ENCODE measurements around the gene TRMT1L. TPM values are rescaled to one million over a fixed set of nuclear protein-coding genes. Genes with fewer than 3 reads are reported as not detected.
A peak's percentile ranks its signal among the peaks of the same experiment; 100 is the strongest.

Gene TRMT1L
- polyA plus RNA-seq, 1 donor (not counting 4 experiments of a cell fraction or from before 2014, with no cell fraction given): 34.5 TPM

GRCh38 chr1:185155600-185156287, 1.0 kb downstream of the TRMT1L start:
- Histone ChIP-seq H3K9me1 (ENCODE audit: control insufficient read depth, extremely low read depth, insufficient read depth, low read length) (no peaks in the 10 kb centered on the region), H3K36me3 (ENCODE audit: control insufficient read depth in 2 of 2, extremely low read depth in 1 of 2, insufficient read depth in 2 of 2, low read length in 2 of 2) (peaks cover 0 to 2% of the 10 kb centered on the region in 2 experiments), H3K4me3 (ENCODE audit: control insufficient read depth in 2 of 3, extremely low read depth in 1 of 3, insufficient read depth in 2 of 3, low read depth in 1 of 3, low read length in 3 of 3) (peak overlapping the region; percentile 90 to 96 (median 95)), H3K9ac (ENCODE audit: control insufficient read depth, extremely low read depth, insufficient read depth, low read length) (peak overlapping the region; percentile 86), H3K27ac (ENCODE audit: control insufficient read depth, insufficient read depth, low read length) (peak overlapping the region; percentile 86), H3K9me3 (ENCODE audit: control insufficient read depth, low read depth, low read length) (no peaks in the 10 kb centered on the region), H3K4me1 (ENCODE audit: control insufficient read depth, extremely low read depth, insufficient read depth, low read length) (peaks cover 6% of the 10 kb centered on the region), H4K20me1 (ENCODE audit: control insufficient read depth, extremely low read depth, insufficient read depth, low read length) (no peaks in the 10 kb centered on the region), H3K79me2 (ENCODE audit: control insufficient read depth, insufficient read depth, low read length) (peaks cover 12% of the 10 kb centered on the region), H3K27me3 (ENCODE audit: control insufficient read depth, extremely low read depth, insufficient read depth, low read length) (no peaks in the 10 kb centered on the region), H2AFZ (ENCODE audit: control insufficient read depth, low read length) (peak overlapping the region; percentile 74), H3K4me2 (ENCODE audit: control insufficient read depth, extremely low read depth, insufficient read depth, low read depth, low read length) (peak overlapping the region; percentile 89)
- TF ChIP-seq CTCF (optimal IDR thresholded peaks at IDR 0.05 in 1 of 3, IDR thresholded peaks at IDR 0.05 in 1 of 3, conservative IDR thresholded peaks at IDR 0.05 in 1 of 3; ENCODE audit: extremely low read depth in 1 of 3, insufficient read depth in 2 of 3, low read length in 3 of 3) (no peak), EZH2 (IDR thresholded peaks at IDR 0.05; ENCODE audit: low read length) (no peak)
- dilution Hi-C loops (cut with MboI; ENCODE audit: extremely low pct_ligation_motif_present, low sequenced_read_pairs): no loop called here
- no peak for DNase-seq (ENCODE audit: low read depth, low spot score)
- FAIRE-seq: no peak

- Histone ChIP-seq H3K9me3 (ENCODE audit: control insufficient read depth, low read depth, low read length) (no peaks in the 10 kb centered on the region), H3K27ac (ENCODE audit: control insufficient read depth, insufficient read depth, low read length) (peak overlapping the region; percentile 86), H3K27me3 (ENCODE audit: control insufficient read depth, extremely low read depth, insufficient read depth, low read length) (no peaks in the 10 kb centered on the region), H3K36me3 (ENCODE audit: control insufficient read depth in 2 of 2, extremely low read depth in 1 of 2, insufficient read depth in 2 of 2, low read length in 2 of 2) (peaks cover 0 to 3% of the 10 kb centered on the region in 2 experiments), H2AFZ (ENCODE audit: control insufficient read depth, low read length) (no peak overlapping the region), H3K9me1 (ENCODE audit: control insufficient read depth, extremely low read depth, insufficient read depth, low read length) (no peaks in the 10 kb centered on the region), H3K4me1 (ENCODE audit: control insufficient read depth, extremely low read depth, insufficient read depth, low read length) (peaks cover 6% of the 10 kb centered on the region), H3K4me3 (ENCODE audit: control insufficient read depth in 2 of 3, extremely low read depth in 1 of 3, insufficient read depth in 2 of 3, low read depth in 1 of 3, low read length in 3 of 3) (peak overlapping the region in 2 of 3 experiments; percentile 95 to 96), H3K79me2 (ENCODE audit: control insufficient read depth, insufficient read depth, low read length) (peaks cover 12% of the 10 kb centered on the region), H3K9ac (ENCODE audit: control insufficient read depth, extremely low read depth, insufficient read depth, low read length) (no peak overlapping the region), H3K4me2 (ENCODE audit: control insufficient read depth, extremely low read depth, insufficient read depth, low read depth, low read length) (peak overlapping the region; percentile 89), H4K20me1 (ENCODE audit: control insufficient read depth, extremely low read depth, insufficient read depth, low read length) (no peaks in the 10 kb centered on the region)
- dilution Hi-C loops (cut with MboI; ENCODE audit: extremely low pct_ligation_motif_present, low sequenced_read_pairs): no loop called here
- FAIRE-seq (no peak), DNase-seq (ENCODE audit: low read depth, low spot score) (no peak)
- TF ChIP-seq EZH2 (IDR thresholded peaks at IDR 0.05; ENCODE audit: low read length): no peak
- no peak for TF ChIP-seq CTCF (optimal IDR thresholded peaks at IDR 0.05 in 1 of 3, IDR thresholded peaks at IDR 0.05 in 1 of 3, conservative IDR thresholded peaks at IDR 0.05 in 1 of 3; ENCODE audit: extremely low read depth in 1 of 3, insufficient read depth in 2 of 3, low read length in 3 of 3)
Measured at GRCh38 chr1:185154912-185155513, 1.7 kb downstream of the TRMT1L start.
